ENCODE measurements around the gene PAX7. TPM values are rescaled to one million over a fixed set of nuclear protein-coding genes. Genes with fewer than 3 reads are reported as not detected.

PAX7 gene
- total RNA-seq, 1 experiment from 2014 or later = 0.15 TPM

GRCh38 chr1:18769140-18769539 lies 138.5 kb downstream of the PAX7 start:
- H3T11ph ChIP-seq (ENCODE audit: low read length) = no peak overlapping the region
- H3K4me1 Mint-ChIP-seq = peaks cover 0 to 3% of the 10 kb centered on the region in 2 experiments; a peak in 1 of 4 replicates
- peaks cover 77% of the 10 kb centered on the region for H3K27me3 Mint-ChIP-seq (ENCODE audit: low read depth)

More at GRCh38 chr1:18769140-18769539, 138.5 kb downstream of the PAX7 start:
- TF ChIP-seq CTCF (conservative IDR thresholded peaks at IDR 0.05) = no peak
- Mint-ChIP-seq H3K9me3 (no peaks in the 10 kb centered on the region), H3K4me3 (no peak overlapping the region), H3K36me3 (ENCODE audit: insufficient read depth in 1 of 3, low read depth in 3 of 3) (no peaks in the 10 kb centered on the region), H3K27ac (no peak overlapping the region)
- H4K91ac ChIP-seq (ENCODE audit: insufficient read length, low read depth, low read length) = no peak overlapping the region
- no peaks in the 10 kb centered on the region for H3K9me3 ChIP-seq (ENCODE audit: control insufficient read depth, low read depth, low read length)
- H3K4me1 ChIP-seq (ENCODE audit: insufficient read depth, low read length) = no peaks in the 10 kb centered on the region
- no peaks in the 10 kb centered on the region for H3K79me2 ChIP-seq (ENCODE audit: insufficient read depth, low read length)
- no peak overlapping the region for H2AK5ac ChIP-seq (ENCODE audit: insufficient read length, low read length)
- H3K56ac ChIP-seq (ENCODE audit: insufficient read length, low read depth, low read length) = no peak overlapping the region
- H3K4me2 ChIP-seq (ENCODE audit: insufficient read depth, insufficient read length, low read length) = no peak overlapping the region
- H2BK20ac ChIP-seq (ENCODE audit: low read depth, low read length, poor library complexity, severe bottlenecking) = no peak overlapping the region
- H3K27ac ChIP-seq (ENCODE audit: insufficient read length, low read depth, low read length) = no peak overlapping the region
- H3K14ac ChIP-seq (ENCODE audit: insufficient read depth, low read length) = no peak overlapping the region
- no peak for DNase-seq
- H2BK12ac ChIP-seq (ENCODE audit: insufficient read length, low read depth, low read length) = no peak overlapping the region
- no peak overlapping the region for H3K23ac ChIP-seq (ENCODE audit: insufficient read length, low read depth, low read length)
- H4K8ac ChIP-seq (replicated peaks; ENCODE audit: insufficient read length, low read depth, low read length) = no peak overlapping the region
- H3K79me1 ChIP-seq (ENCODE audit: insufficient read depth, low read depth, low read length, poor library complexity, severe bottlenecking) = no peaks in the 10 kb centered on the region
- no peak overlapping the region for H2BK120ac ChIP-seq (ENCODE audit: low read depth, low read length, poor library complexity, severe bottlenecking)
- H2BK5ac ChIP-seq (ENCODE audit: insufficient read length, low read length) = no peak overlapping the region
- WGBS (ENCODE audit: extremely low coverage, insufficient read length, low lambda C conversion rate) = no CpG with 5 or more reads among the region's 7 CpGs
- no peaks in the 10 kb centered on the region for H3K23me2 ChIP-seq (ENCODE audit: insufficient read length, low read depth, low read length, poor library complexity, severe bottlenecking)
- H4K5ac ChIP-seq (ENCODE audit: insufficient read length, low read depth, low read length) = no peak overlapping the region
- no peak overlapping the region for H2BK15ac ChIP-seq (ENCODE audit: low read depth, low read length)
- H3K9ac ChIP-seq (ENCODE audit: extremely low read depth, insufficient read length, low read length) = no peak overlapping the region
- H4K20me1 ChIP-seq (ENCODE audit: control insufficient read depth, insufficient read depth, insufficient read length) = no peaks in the 10 kb centered on the region
- no peak overlapping the region for H3K18ac ChIP-seq (ENCODE audit: insufficient read length, low read depth, low read length)
- no peak overlapping the region for H3K4ac ChIP-seq (ENCODE audit: low read depth, low read length)
- no peak overlapping the region for H2AFZ ChIP-seq (ENCODE audit: low read length)
- no peaks in the 10 kb centered on the region for H3K27me3 ChIP-seq (ENCODE audit: insufficient read depth, low read length)

All from H9 (cell line).